ENCODE results near the gene FBP2. TPM values are rescaled to one million over a fixed set of nuclear protein-coding genes. Genes with fewer than 3 reads are reported as not detected.

FBP2 gene
- total and polyA plus RNA-seq, 2 experiments from 2014 or later: not detected

DNA sequence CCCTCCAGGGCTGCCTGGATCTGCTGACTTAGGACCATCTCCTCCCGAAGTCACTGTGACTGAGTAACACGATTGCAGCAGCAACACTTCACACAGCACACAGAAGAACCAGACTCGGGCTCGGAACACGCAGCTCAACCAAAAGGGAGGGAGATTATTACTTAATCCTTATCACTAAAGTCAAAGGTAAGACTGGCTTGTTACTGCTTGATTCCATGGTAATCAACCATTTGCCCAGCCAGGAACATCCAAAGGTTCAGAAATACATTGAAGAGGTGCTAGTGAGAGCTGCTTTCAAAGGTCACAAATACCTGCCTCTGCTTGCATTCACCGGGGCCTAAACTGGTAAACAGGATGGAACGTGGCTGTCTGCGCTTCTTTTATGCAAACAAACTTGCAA is 38.0 kb upstream of the FBP2 start:
- Mint-ChIP-seq H3K4me3 (no peak overlapping the region; the same call in 2 of the 3 replicates), H3K36me3 (ENCODE audit: low read depth) (no peaks in the 10 kb centered on the region), H3K9me3 (no peaks in the 10 kb centered on the region), H3K4me1 (peaks cover 32% of the 10 kb centered on the region), H3K27me3 (ENCODE audit: insufficient read depth, low read depth, poor library complexity) (peaks cover 9% of the 10 kb centered on the region), H3K27ac (no peak overlapping the region)
- Histone ChIP-seq H3F3A (replicated peaks; ENCODE audit: low read depth) (no peaks in the 10 kb centered on the region), H3K9me2 (ENCODE audit: insufficient read depth) (no peaks in the 10 kb centered on the region), H3K79me2 (replicated peaks; ENCODE audit: insufficient read depth) (no peaks in the 10 kb centered on the region), H3K27me3 (ENCODE audit: insufficient read depth) (peaks cover 12% of the 10 kb centered on the region; the same call in 1 of the 2 replicates), H3K4me3 (no peak overlapping the region), H3K4me2 (0 out of 2 replicates have a peak overlapping the region, but pooled peaks have one; percentile 49), H3K27ac (ENCODE audit: low read depth) (no peak overlapping the region), H4K20me1 (replicated peaks; ENCODE audit: insufficient read depth) (no peaks in the 10 kb centered on the region), H3K36me3 (ENCODE audit: insufficient read depth) (no peaks in the 10 kb centered on the region), H2AFZ (no peak overlapping the region; the same call in 1 of the 2 replicates), H3K4me1 (ENCODE audit: insufficient read depth) (peaks cover 24% of the 10 kb centered on the region)
- ATAC-seq: no peak; the same call in 2 of the 3 replicates
- no peak for TF ChIP-seq ZNF331 (CRISPR knock-in tag; IDR thresholded peaks at IDR 0.05; ENCODE audit: low read depth)
- DNase-seq (ENCODE audit: low spot score): no peak

DNA sequence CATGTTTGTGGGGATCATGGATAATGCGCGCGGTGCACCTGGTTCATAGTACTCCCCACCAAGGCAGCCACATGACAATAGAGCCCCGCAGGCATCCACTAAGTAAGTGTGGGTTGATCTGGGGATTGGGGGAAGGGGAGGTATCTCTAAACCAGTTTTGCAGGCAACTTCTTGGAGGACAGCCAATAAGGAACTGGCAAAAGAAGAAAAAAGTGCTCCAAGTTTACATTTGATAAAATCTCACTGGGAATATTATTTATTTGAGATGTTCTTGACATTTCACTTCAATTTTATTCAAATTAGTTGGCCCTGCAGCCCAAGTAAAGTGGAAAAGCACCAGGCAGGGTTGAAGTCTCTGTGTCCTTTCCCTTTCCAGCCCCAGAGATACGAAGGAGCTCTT is 37.2 kb upstream of the FBP2 start:
- no peaks in the 10 kb centered on the region for H4K20me1 ChIP-seq (replicated peaks; ENCODE audit: insufficient read depth)
- no peaks in the 10 kb centered on the region for H3F3A ChIP-seq (replicated peaks; ENCODE audit: low read depth)
- peak overlapping the region; percentile 22; the same call in 1 of the 3 replicates for H3K4me3 Mint-ChIP-seq
- DNase-seq (ENCODE audit: low spot score) (peak; percentile 36), ATAC-seq (peak; percentile 77)
- H3K4me1 Mint-ChIP-seq: peaks cover 32% of the 10 kb centered on the region
- H3K36me3 Mint-ChIP-seq (ENCODE audit: low read depth): no peaks in the 10 kb centered on the region
- H3K4me1 ChIP-seq (ENCODE audit: insufficient read depth): peaks cover 24% of the 10 kb centered on the region
- peak overlapping the region; percentile 49 for H3K4me2 ChIP-seq
- H3K27me3 Mint-ChIP-seq (ENCODE audit: insufficient read depth, low read depth, poor library complexity): peaks cover 8% of the 10 kb centered on the region
- no peaks in the 10 kb centered on the region for H3K9me2 ChIP-seq (ENCODE audit: insufficient read depth)
- H3K27ac ChIP-seq (ENCODE audit: low read depth): no peak overlapping the region
- H3K27me3 ChIP-seq (ENCODE audit: insufficient read depth): 0 out of 2 replicates have a peak, but pooled peaks cover 7% of the 10 kb centered on the region
- H2AFZ ChIP-seq: no peak overlapping the region
- no peak overlapping the region for H3K4me3 ChIP-seq
- no peaks in the 10 kb centered on the region for H3K9me3 Mint-ChIP-seq
- H3K36me3 ChIP-seq (ENCODE audit: insufficient read depth): no peaks in the 10 kb centered on the region
- H3K79me2 ChIP-seq (replicated peaks; ENCODE audit: insufficient read depth): no peaks in the 10 kb centered on the region
- H3K27ac Mint-ChIP-seq: no peak overlapping the region
- TF ChIP-seq, protein P1, sequence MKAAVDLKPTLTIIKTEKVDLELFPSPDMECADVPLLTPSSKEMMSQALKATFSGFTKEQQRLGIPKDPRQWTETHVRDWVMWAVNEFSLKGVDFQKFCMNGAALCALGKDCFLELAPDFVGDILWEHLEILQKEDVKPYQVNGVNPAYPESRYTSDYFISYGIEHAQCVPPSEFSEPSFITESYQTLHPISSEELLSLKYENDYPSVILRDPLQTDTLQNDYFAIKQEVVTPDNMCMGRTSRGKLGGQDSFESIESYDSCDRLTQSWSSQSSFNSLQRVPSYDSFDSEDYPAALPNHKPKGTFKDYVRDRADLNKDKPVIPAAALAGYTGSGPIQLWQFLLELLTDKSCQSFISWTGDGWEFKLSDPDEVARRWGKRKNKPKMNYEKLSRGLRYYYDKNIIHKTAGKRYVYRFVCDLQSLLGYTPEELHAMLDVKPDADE (IDR thresholded peaks at IDR 0.05): no peak
- no peak for TF ChIP-seq JUNB (IDR thresholded peaks at IDR 0.05; ENCODE audit: unreplicated experiment)
- no peak for TF ChIP-seq NANOG (IDR thresholded peaks at IDR 0.05; ENCODE audit: borderline replicate concordance)
- TF ChIP-seq, protein P2, sequence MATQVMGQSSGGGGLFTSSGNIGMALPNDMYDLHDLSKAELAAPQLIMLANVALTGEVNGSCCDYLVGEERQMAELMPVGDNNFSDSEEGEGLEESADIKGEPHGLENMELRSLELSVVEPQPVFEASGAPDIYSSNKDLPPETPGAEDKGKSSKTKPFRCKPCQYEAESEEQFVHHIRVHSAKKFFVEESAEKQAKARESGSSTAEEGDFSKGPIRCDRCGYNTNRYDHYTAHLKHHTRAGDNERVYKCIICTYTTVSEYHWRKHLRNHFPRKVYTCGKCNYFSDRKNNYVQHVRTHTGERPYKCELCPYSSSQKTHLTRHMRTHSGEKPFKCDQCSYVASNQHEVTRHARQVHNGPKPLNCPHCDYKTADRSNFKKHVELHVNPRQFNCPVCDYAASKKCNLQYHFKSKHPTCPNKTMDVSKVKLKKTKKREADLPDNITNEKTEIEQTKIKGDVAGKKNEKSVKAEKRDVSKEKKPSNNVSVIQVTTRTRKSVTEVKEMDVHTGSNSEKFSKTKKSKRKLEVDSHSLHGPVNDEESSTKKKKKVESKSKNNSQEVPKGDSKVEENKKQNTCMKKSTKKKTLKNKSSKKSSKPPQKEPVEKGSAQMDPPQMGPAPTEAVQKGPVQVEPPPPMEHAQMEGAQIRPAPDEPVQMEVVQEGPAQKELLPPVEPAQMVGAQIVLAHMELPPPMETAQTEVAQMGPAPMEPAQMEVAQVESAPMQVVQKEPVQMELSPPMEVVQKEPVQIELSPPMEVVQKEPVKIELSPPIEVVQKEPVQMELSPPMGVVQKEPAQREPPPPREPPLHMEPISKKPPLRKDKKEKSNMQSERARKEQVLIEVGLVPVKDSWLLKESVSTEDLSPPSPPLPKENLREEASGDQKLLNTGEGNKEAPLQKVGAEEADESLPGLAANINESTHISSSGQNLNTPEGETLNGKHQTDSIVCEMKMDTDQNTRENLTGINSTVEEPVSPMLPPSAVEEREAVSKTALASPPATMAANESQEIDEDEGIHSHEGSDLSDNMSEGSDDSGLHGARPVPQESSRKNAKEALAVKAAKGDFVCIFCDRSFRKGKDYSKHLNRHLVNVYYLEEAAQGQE (IDR thresholded peaks at IDR 0.05; ENCODE audit: unreplicated experiment): no peak
- TF ChIP-seq CREB1 (CRISPR knock-in tag; IDR thresholded peaks at IDR 0.05; ENCODE audit: low read depth): no peak
- TF ChIP-seq STAT1 (IDR thresholded peaks at IDR 0.05; ENCODE audit: unreplicated experiment): no peak
- TF ChIP-seq, protein P3, sequence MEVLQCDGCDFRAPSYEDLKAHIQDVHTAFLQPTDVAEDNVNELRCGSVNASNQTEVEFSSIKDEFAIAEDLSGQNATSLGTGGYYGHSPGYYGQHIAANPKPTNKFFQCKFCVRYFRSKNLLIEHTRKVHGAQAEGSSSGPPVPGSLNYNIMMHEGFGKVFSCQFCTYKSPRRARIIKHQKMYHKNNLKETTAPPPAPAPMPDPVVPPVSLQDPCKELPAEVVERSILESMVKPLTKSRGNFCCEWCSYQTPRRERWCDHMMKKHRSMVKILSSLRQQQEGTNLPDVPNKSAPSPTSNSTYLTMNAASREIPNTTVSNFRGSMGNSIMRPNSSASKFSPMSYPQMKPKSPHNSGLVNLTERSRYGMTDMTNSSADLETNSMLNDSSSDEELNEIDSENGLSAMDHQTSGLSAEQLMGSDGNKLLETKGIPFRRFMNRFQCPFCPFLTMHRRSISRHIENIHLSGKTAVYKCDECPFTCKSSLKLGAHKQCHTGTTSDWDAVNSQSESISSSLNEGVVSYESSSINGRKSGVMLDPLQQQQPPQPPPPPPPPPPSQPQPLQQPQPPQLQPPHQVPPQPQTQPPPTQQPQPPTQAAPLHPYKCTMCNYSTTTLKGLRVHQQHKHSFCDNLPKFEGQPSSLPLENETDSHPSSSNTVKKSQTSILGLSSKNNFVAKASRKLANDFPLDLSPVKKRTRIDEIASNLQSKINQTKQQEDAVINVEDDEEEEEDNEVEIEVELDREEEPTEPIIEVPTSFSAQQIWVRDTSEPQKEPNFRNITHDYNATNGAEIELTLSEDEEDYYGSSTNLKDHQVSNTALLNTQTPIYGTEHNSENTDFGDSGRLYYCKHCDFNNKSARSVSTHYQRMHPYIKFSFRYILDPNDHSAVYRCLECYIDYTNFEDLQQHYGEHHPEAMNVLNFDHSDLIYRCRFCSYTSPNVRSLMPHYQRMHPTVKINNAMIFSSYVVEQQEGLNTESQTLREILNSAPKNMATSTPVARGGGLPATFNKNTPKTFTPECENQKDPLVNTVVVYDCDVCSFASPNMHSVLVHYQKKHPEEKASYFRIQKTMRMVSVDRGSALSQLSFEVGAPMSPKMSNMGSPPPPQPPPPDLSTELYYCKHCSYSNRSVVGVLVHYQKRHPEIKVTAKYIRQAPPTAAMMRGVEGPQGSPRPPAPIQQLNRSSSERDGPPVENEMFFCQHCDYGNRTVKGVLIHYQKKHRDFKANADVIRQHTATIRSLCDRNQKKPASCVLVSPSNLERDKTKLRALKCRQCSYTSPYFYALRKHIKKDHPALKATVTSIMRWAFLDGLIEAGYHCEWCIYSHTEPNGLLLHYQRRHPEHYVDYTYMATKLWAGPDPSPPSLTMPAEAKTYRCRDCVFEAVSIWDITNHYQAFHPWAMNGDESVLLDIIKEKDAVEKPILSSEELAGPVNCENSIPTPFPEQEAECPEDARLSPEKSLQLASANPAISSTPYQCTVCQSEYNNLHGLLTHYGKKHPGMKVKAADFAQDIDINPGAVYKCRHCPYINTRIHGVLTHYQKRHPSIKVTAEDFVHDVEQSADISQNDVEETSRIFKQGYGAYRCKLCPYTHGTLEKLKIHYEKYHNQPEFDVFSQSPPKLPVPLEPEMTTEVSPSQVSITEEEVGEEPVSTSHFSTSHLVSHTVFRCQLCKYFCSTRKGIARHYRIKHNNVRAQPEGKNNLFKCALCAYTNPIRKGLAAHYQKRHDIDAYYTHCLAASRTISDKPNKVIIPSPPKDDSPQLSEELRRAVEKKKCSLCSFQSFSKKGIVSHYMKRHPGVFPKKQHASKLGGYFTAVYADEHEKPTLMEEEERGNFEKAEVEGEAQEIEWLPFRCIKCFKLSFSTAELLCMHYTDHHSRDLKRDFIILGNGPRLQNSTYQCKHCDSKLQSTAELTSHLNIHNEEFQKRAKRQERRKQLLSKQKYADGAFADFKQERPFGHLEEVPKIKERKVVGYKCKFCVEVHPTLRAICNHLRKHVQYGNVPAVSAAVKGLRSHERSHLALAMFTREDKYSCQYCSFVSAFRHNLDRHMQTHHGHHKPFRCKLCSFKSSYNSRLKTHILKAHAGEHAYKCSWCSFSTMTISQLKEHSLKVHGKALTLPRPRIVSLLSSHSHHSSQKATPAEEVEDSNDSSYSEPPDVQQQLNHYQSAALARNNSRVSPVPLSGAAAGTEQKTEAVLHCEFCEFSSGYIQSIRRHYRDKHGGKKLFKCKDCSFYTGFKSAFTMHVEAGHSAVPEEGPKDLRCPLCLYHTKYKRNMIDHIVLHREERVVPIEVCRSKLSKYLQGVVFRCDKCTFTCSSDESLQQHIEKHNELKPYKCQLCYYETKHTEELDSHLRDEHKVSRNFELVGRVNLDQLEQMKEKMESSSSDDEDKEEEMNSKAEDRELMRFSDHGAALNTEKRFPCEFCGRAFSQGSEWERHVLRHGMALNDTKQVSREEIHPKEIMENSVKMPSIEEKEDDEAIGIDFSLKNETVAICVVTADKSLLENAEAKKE (CRISPR knock-in tag; IDR thresholded peaks at IDR 0.05): no peak
- TF ChIP-seq ZNF114 (CRISPR knock-in tag; IDR thresholded peaks at IDR 0.05): no peak
- TF ChIP-seq ZNF331 (CRISPR knock-in tag; IDR thresholded peaks at IDR 0.05; ENCODE audit: low read depth): no peak
- no peak for TF ChIP-seq EZH2 (IDR thresholded peaks at IDR 0.05; ENCODE audit: low read depth, unreplicated experiment)
- no peak for TF ChIP-seq EZH2phosphoT487 (IDR thresholded peaks at IDR 0.05; ENCODE audit: unreplicated experiment)
- no peak for TF ChIP-seq POLR2AphosphoS5 (IDR thresholded peaks at IDR 0.05; ENCODE audit: low read depth)
